SK-N-SH (cell line): ENCODE measurements around the gene CYP1B1. TPM values are rescaled to one million over a fixed set of nuclear protein-coding genes. Genes with fewer than 3 reads are reported as not detected.

Experiments
- CTCF ChIA-PET: fragments of 300-600, 350-600 bp; formaldehyde crosslinking; extraction: SDS; loops from one replicate; lab custom pipeline; 2021; lab: Yijun Ruan, JAX
- POLR2A ChIA-PET: fragments of 350-600 bp; sonication (Branson Sonifier 250); formaldehyde crosslinking; extraction: SDS; loops from one replicate; lab custom pipeline; 2020; ENCODE audit warnings: antibody characterized with exemption, inconsistent platforms; lab: Yijun Ruan, JAX
- DNase-seq: peaks from one replicate; pipeline ENCODE4 v3.0.0; 2012
- H2AFZ ChIP-seq: fragments of 200-600 bp; sonication (generic); 2 replicates; pipeline ENCODE4 v1.8.1; 2016; ENCODE audit warnings: antibody characterized with exemption, mild to moderate bottlenecking, low read depth
- H3F3A ChIP-seq: fragments of 200-600 bp; sonication (generic); replicated peaks from 2 replicates; pipeline ENCODE3; 2016; ENCODE audit warnings: antibody characterized with exemption, mild to moderate bottlenecking; ENCODE audit not compliant: insufficient read depth
- H3K27ac ChIP-seq, 2 experiments: fragments of 200-500 bp in 1 of 2; fragments of 200-600 bp in 1 of 2; sonication (Bioruptor generic) in 1 of 2; sonication (generic), shearing (Covaris generic) in 1 of 2; 2 replicates each; pipeline versions ENCODE4 v1.5.1 to v1.6.1; 2014 to 2016; ENCODE audit warnings: low read depth in 2 of 2, inconsistent platforms in 1 of 2, low read length in 1 of 2, mild to moderate bottlenecking in 1 of 2, mixed read lengths in 1 of 2
- H3K27me3 ChIP-seq: fragments of 200-600 bp; sonication (generic), shearing (Covaris generic); 2 replicates; pipeline ENCODE4 v1.6.1; 2016; ENCODE audit warnings: mixed run types; ENCODE audit not compliant: insufficient read depth
- H3K36me3 ChIP-seq, 2 experiments: fragments of 200-500 bp in 1 of 2; fragments of 200-600 bp in 1 of 2; sonication (Bioruptor generic) in 1 of 2; sonication (generic) in 1 of 2; replicated peaks in 1 of 2; 2 replicates each; pipeline versions ENCODE3 to v1.5.1; 2014 to 2016; ENCODE audit warnings: low read length in 1 of 2, mild to moderate bottlenecking in 1 of 2; ENCODE audit not compliant: insufficient read depth in 2 of 2, control insufficient read depth in 1 of 2
- H3K4me1 ChIP-seq, 2 experiments: fragments of 200-500 bp in 1 of 2; fragments of 200-600 bp in 1 of 2; sonication (Bioruptor generic) in 1 of 2; sonication (generic), shearing (Covaris generic) in 1 of 2; 2 replicates each; pipeline versions ENCODE4 v1.5.1 to v1.6.1; 2014 to 2016; ENCODE audit warnings: low read depth in 1 of 2, low read length in 1 of 2, mixed run types in 1 of 2; ENCODE audit not compliant: insufficient read depth in 2 of 2, control insufficient read depth in 1 of 2
- H3K4me2 ChIP-seq: fragments of 200-600 bp; sonication (generic), shearing (Covaris generic); 2 replicates; pipeline ENCODE4 v1.6.1; 2017; ENCODE audit warnings: mixed run types
- H3K4me3 ChIP-seq, 2 experiments: fragments of 200-500 bp in 1 of 2; fragments of 200-600 bp in 1 of 2; sonication (Bioruptor generic) in 1 of 2; sonication (generic), shearing (Covaris generic) in 1 of 2; 2 replicates each; pipeline versions ENCODE4 v1.5.1 to v1.8.1; 2014 to 2016; ENCODE audit warnings: low read depth in 2 of 2, inconsistent platforms in 1 of 2, low read length in 1 of 2, mild to moderate bottlenecking in 1 of 2, mixed read lengths in 1 of 2, moderate library complexity in 1 of 2
- H3K79me2 ChIP-seq: fragments of 200-600 bp; sonication (generic); 2 replicates; pipeline ENCODE4 v1.8.1; 2017; ENCODE audit warnings: mild to moderate bottlenecking; ENCODE audit not compliant: insufficient read depth
- H3K9ac ChIP-seq: fragments of 200-600 bp; sonication (generic); 2 replicates; pipeline ENCODE4 v1.6.1; 2017; ENCODE audit warnings: mixed run types
- H3K9me2 ChIP-seq: fragments of 200-600 bp; sonication (generic); 2 replicates; pipeline ENCODE4 v1.6.1; 2017; ENCODE audit warnings: mixed run types
- H3K9me3 ChIP-seq: fragments of 200-600 bp; sonication (generic); 2 replicates; pipeline ENCODE4 v1.6.1; 2017; ENCODE audit warnings: mixed run types, mild to moderate bottlenecking, moderate library complexity
- H4K20me1 ChIP-seq: fragments of 200-600 bp; sonication (generic); 2 replicates; pipeline ENCODE4 v1.6.1; 2017; ENCODE audit warnings: mild to moderate bottlenecking, mixed run types; ENCODE audit not compliant: insufficient read depth
- CHD2 ChIP-seq: fragments of 150-350 bp; IDR thresholded peaks from 2 replicates; pipeline ENCODE4 v1.6.1; 2018; ENCODE audit warnings: low read length; ENCODE audit not compliant: partially characterized antibody
- CTCF ChIP-seq: fragments of 200-600 bp; sonication (generic); IDR thresholded peaks from 2 replicates; pipeline ENCODE4 v1.6.1; 2017; ENCODE audit warnings: antibody characterized with exemption, mild to moderate bottlenecking, moderate library complexity
- EP300 ChIP-seq, 2 experiments: IDR thresholded peaks; 2 replicates each; pipeline versions ENCODE4 v1.4.0 to v1.6.1; 2012; ENCODE audit warnings: borderline replicate concordance in 1 of 2, low read depth in 1 of 2, low read length in 1 of 2
- EZH2phosphoT487 ChIP-seq: fragments of 200-600 bp; sonication (generic); IDR thresholded peaks from 2 replicates; pipeline ENCODE4 v1.6.1; 2017; ENCODE audit warnings: low read depth, mixed run types, mild to moderate bottlenecking, antibody characterized with exemption, moderate library complexity, borderline replicate concordance
- FOSL2 ChIP-seq: IDR thresholded peaks from 2 replicates; pipeline ENCODE4 v1.4.0; 2012; ENCODE audit warnings: low read depth, mild to moderate bottlenecking, moderate library complexity, borderline replicate concordance
- FOXJ3 ChIP-seq: sonication (generic); formaldehyde crosslinking; IDR thresholded peaks from 2 replicates; pipeline ENCODE4 v1.5.1; 2020; ENCODE audit warnings: mild to moderate bottlenecking, missing genetic modification reagents
- FOXM1 ChIP-seq: IDR thresholded peaks from 2 replicates; pipeline ENCODE4 v1.4.0; 2012; ENCODE audit warnings: low read depth, mild to moderate bottlenecking
- GATA2 ChIP-seq: sonication (generic); formaldehyde crosslinking; IDR thresholded peaks from 2 replicates; pipeline ENCODE4 v1.5.0; 2020; ENCODE audit warnings: mild to moderate bottlenecking, missing genetic modification reagents
- IRF3 ChIP-seq: fragments of 150-350 bp; IDR thresholded peaks from 2 replicates; pipeline ENCODE4 v1.6.1; 2016; ENCODE audit warnings: mild to moderate bottlenecking, low read depth, low read length
- MAX ChIP-seq: IDR thresholded peaks from 2 replicates; pipeline ENCODE4 v1.4.0; 2012; ENCODE audit warnings: low read depth
- MEF2A ChIP-seq: IDR thresholded peaks from 2 replicates; pipeline ENCODE4 v1.4.0; 2012; ENCODE audit warnings: low read depth, borderline replicate concordance
- MXI1 ChIP-seq: IDR thresholded peaks from 2 replicates; pipeline ENCODE4 v1.6.1; 2012; ENCODE audit warnings: mild to moderate bottlenecking, low read depth, low read length, improper control_type of control experiment
- PBX3 ChIP-seq: IDR thresholded peaks from 2 replicates; pipeline ENCODE4; 2012
- POLR2AphosphoS5 ChIP-seq: IDR thresholded peaks from 2 replicates; pipeline ENCODE4 v1.6.1; 2012; ENCODE audit warnings: low read depth, low read length
- RCOR1 ChIP-seq: fragments of 150-350 bp; IDR thresholded peaks from 2 replicates; pipeline ENCODE4 v1.6.1; 2017; ENCODE audit warnings: antibody characterized with exemption, low read length
- RXRA ChIP-seq: IDR thresholded peaks from 2 replicates; pipeline ENCODE4 v1.4.0; 2012; ENCODE audit warnings: low read depth, mild to moderate bottlenecking, borderline replicate concordance
- SMC3 ChIP-seq: IDR thresholded peaks from 2 replicates; pipeline ENCODE4 v1.6.1; 2012; ENCODE audit warnings: low read depth, low read length, improper control_type of control experiment
- TAF1 ChIP-seq: IDR thresholded peaks from 2 replicates; pipeline ENCODE4 v1.6.1; 2012; ENCODE audit warnings: low read depth, mild to moderate bottlenecking, low read length, moderate library complexity, borderline replicate concordance
- TCF12 ChIP-seq: IDR thresholded peaks from 2 replicates; pipeline ENCODE4 v1.4.0; 2012
- USF2 ChIP-seq: fragments of 150-350 bp; IDR thresholded peaks from 2 replicates; pipeline ENCODE4 v1.6.1; 2017; ENCODE audit warnings: antibody characterized with exemption, low read length, low read depth, borderline replicate concordance
- WGBS: methylation state at CpG from one replicate; pipeline ENCODE4 v1.1.6; 2017; ENCODE audit warnings: low lambda C conversion rate; 5-methylcytosine and 5-hydroxymethylcytosine counted together
- polyA plus RNA-seq, 3 experiments: library from polyadenylated mRNA; depleted of rRNA; stranded (reverse); fragments of >200 nt; gene quantifications; 2 replicates each; pipeline ENCODE4 v1.2.3, GENCODE V29; 2012

CYP1B1 gene
- polyA plus RNA-seq, 1 of the 3 experiments (the other 2 are of a cell fraction), result 0.20 TPM

- no peak for TF ChIP-seq USF2
- TF ChIP-seq CTCF, result no peak
- peak; percentile 39; the same call in 1 of the 2 replicates for TF ChIP-seq FOSL2
- no peak for TF ChIP-seq IRF3
- TF ChIP-seq TAF1, result 0 out of 2 replicates have a peak, but pooled peaks have one; percentile 18
Observed at GRCh38 chr2:38106405-38107094, 30.6 kb upstream of the CYP1B1 start (continued).

GRCh38 chr2:38105922-38106321, 30.0 kb upstream of the CYP1B1 start:
- Histone ChIP-seq H4K20me1 (no peaks in the 10 kb centered on the region), H3K27ac (peak overlapping the region; percentile 51 to 99), H3F3A (no peaks in the 10 kb centered on the region), H3K9ac (no peak overlapping the region), H3K4me3 (no peak overlapping the region; a peak in 1 of 4 replicates), H3K9me3 (no peaks in the 10 kb centered on the region), H3K27me3 (no peaks in the 10 kb centered on the region), H3K4me1 (peaks cover 5 to 51% of the 10 kb centered on the region in 2 experiments; a peak in 3 of 4 replicates), H3K36me3 (no peaks in the 10 kb centered on the region), H3K79me2 (no peaks in the 10 kb centered on the region), H2AFZ (peak overlapping the region; percentile 76), H3K4me2 (no peak overlapping the region), H3K9me2 (no peaks in the 10 kb centered on the region)
- POLR2A ChIA-PET, result interaction anchor here (0.7 to 4.6 kb wide), 5 partner anchors 10 to 181 kb away, joined by 3 to 32 read pairs (median 6); partner anchors contain the start of genes CYP1B1 and RMDN2
- peak; percentile 77 for DNase-seq
- WGBS, result 66% methylated on average over 5 of the region's 7 CpGs
- CTCF ChIA-PET, result interaction anchor here (0.6 to 5.9 kb wide), 11 partner anchors 10 to 229 kb away, joined by 3 to 72 read pairs (median 5); partner anchors contain the start of gene CYP1B1
- TF ChIP-seq RCOR1, result peak; percentile 99
- peak; percentile 88; the same call in 1 of the 2 replicates for TF ChIP-seq FOXJ3 (CRISPR knock-in tag)
- no peak for TF ChIP-seq RXRA
- no peak for TF ChIP-seq TCF12
- TF ChIP-seq CTCF, result no peak
- TF ChIP-seq SMC3, result no peak; the same call in 1 of the 2 replicates
- no peak for TF ChIP-seq PBX3
- TF ChIP-seq CHD2, result peak; percentile 86
- no peak for TF ChIP-seq MEF2A
- TF ChIP-seq EP300 (IDR thresholded peaks at IDR 0.05; ENCODE audit: borderline replicate concordance in 1 of 2, low read depth in 1 of 2, low read length in 1 of 2), result peak in 1 of 2 experiments; percentile 93; a peak in 2 of 4 replicates
- no peak for TF ChIP-seq EZH2phosphoT487
- TF ChIP-seq FOXM1, result no peak
- peak; percentile 69; the same call in 1 of the 2 replicates for TF ChIP-seq MXI1
- peak; percentile 86 for TF ChIP-seq GATA2 (CRISPR knock-in tag)
- TF ChIP-seq IRF3, result no peak
- TF ChIP-seq FOSL2, result no peak
- no peak for TF ChIP-seq MAX
- TF ChIP-seq POLR2AphosphoS5, result no peak
